Neuronal stem cell (in vitro differentiated cells): ENCODE measurements around the gene TLCD3B.
A peak's percentile ranks its signal among the peaks of the same experiment; 100 is the strongest.

Experiments used
- DNase-seq: peaks from one replicate; pipeline ENCODE4 v3.0.0-alpha.2; 2013; ENCODE audit warnings: low spot score
- H2AFZ ChIP-seq: one replicate; pipeline ENCODE4 v1.6.1; 2013; ENCODE audit warnings: mild to moderate bottlenecking, low read length, inconsistent platforms
- H2AK5ac ChIP-seq: 2 replicates; pipeline ENCODE4 v1.6.1; 2013; ENCODE audit warnings: low read depth, mild to moderate bottlenecking, inconsistent platforms, low read length, moderate library complexity, mixed read lengths
- H2BK120ac ChIP-seq: 2 replicates; pipeline ENCODE4 v1.6.1; 2013; ENCODE audit warnings: low read depth, mild to moderate bottlenecking, inconsistent platforms, low read length, moderate library complexity, mixed read lengths
- H2BK12ac ChIP-seq: one replicate; pipeline ENCODE4 v1.6.1; 2013; ENCODE audit warnings: low read length, inconsistent platforms
- H2BK15ac ChIP-seq: 2 replicates; pipeline ENCODE4 v1.6.1; 2013; ENCODE audit warnings: mild to moderate bottlenecking, low read length, inconsistent platforms, mixed read lengths
- H2BK5ac ChIP-seq: one replicate; pipeline ENCODE4 v1.6.1; 2013; ENCODE audit warnings: inconsistent platforms, mild to moderate bottlenecking, low read length, moderate library complexity
- H3K14ac ChIP-seq: one replicate; pipeline ENCODE4 v1.6.1; 2013; ENCODE audit warnings: low read length, inconsistent platforms
- H3K18ac ChIP-seq: 2 replicates; pipeline ENCODE4 v1.6.1; 2013; ENCODE audit warnings: low read length, inconsistent platforms
- H3K23ac ChIP-seq: 2 replicates; pipeline ENCODE4 v1.6.1; 2013; ENCODE audit warnings: low read depth, mild to moderate bottlenecking, mixed read lengths, low read length, inconsistent platforms; ENCODE audit not compliant: poor library complexity
- H3K27ac ChIP-seq: replicated peaks from 3 replicates; pipeline ENCODE4 v1.5.1; 2013; ENCODE audit warnings: low read length, inconsistent platforms
- H3K27me3 ChIP-seq, 3 experiments: 2 replicates each; pipeline ENCODE4 v1.6.1; 2013; ENCODE audit warnings: low read length in 3 of 3, mild to moderate bottlenecking in 2 of 3, inconsistent platforms in 1 of 3, low read depth in 1 of 3, mixed read lengths in 1 of 3, moderate library complexity in 1 of 3; ENCODE audit not compliant: control insufficient read depth in 3 of 3, insufficient read depth in 3 of 3
- H3K36me3 ChIP-seq, 2 donors: replicated peaks in 1 of 2; 2 replicates each; pipeline ENCODE4 v1.6.1; 2013; ENCODE audit warnings: low read length in 2 of 2; ENCODE audit not compliant: control insufficient read depth in 2 of 2, insufficient read depth in 2 of 2
- H3K4ac ChIP-seq: 2 replicates; pipeline ENCODE4 v1.6.1; 2013; ENCODE audit warnings: inconsistent platforms, mild to moderate bottlenecking, low read length, moderate library complexity
- H3K4me1 ChIP-seq, 2 donors: 1 replicate in 1 of 2; 2 replicates in 1 of 2; pipeline ENCODE4 v1.6.1; 2013; ENCODE audit warnings: low read length in 2 of 2, low read depth in 1 of 2; ENCODE audit not compliant: control insufficient read depth in 2 of 2, insufficient read depth in 1 of 2
- H3K4me2 ChIP-seq: one replicate; pipeline ENCODE4 v1.6.1; 2013; ENCODE audit warnings: mild to moderate bottlenecking, low read length, inconsistent platforms; ENCODE audit not compliant: insufficient read depth, poor library complexity, severe bottlenecking
- H3K4me3 ChIP-seq, 2 donors: 2 replicates each; pipeline ENCODE4 v1.5.1; 2013; ENCODE audit warnings: low read length in 2 of 2, mild to moderate bottlenecking in 2 of 2, inconsistent platforms in 1 of 2, moderate library complexity in 1 of 2
- H3K79me1 ChIP-seq: one replicate; pipeline ENCODE4 v1.6.1; 2013; ENCODE audit warnings: low read depth, mild to moderate bottlenecking, inconsistent platforms, low read length, moderate library complexity
- H3K9ac ChIP-seq: one replicate; pipeline ENCODE4 v1.6.1; 2013; ENCODE audit warnings: mild to moderate bottlenecking, low read depth, low read length, inconsistent platforms; ENCODE audit not compliant: poor library complexity
- H3K9me3 ChIP-seq, 2 donors: replicated peaks in 1 of 2; 2 replicates each; pipeline versions ENCODE3 to v1.6.1; 2013; ENCODE audit warnings: low read length in 2 of 2, mild to moderate bottlenecking in 2 of 2, inconsistent platforms in 1 of 2, low read depth in 1 of 2, mixed read lengths in 1 of 2, moderate library complexity in 1 of 2; ENCODE audit not compliant: control insufficient read depth in 2 of 2, insufficient read depth in 1 of 2
- H4K8ac ChIP-seq: one replicate; pipeline ENCODE4 v1.6.1; 2013; ENCODE audit warnings: low read depth, mild to moderate bottlenecking, inconsistent platforms, low read length, moderate library complexity
- H4K91ac ChIP-seq: one replicate; pipeline ENCODE4 v1.6.1; 2013; ENCODE audit warnings: low read length, low read depth, mild to moderate bottlenecking, inconsistent platforms; ENCODE audit not compliant: poor library complexity
- WGBS, 2 donors: extraction: QIAGEN DNeasy Blood & Tissue Kit; methylation state at CpG; one replicate each; pipeline ENCODE4 v1.1.7; 2013; ENCODE audit warnings: missing lambda C conversion rate in 2 of 2, mixed read lengths in 1 of 2; ENCODE audit not compliant: insufficient read length in 2 of 2, insufficient replicate concordance in 1 of 2; ENCODE audit errors: extremely low coverage in 2 of 2; 5-methylcytosine and 5-hydroxymethylcytosine counted together

Gene TLCD3B

GRCh38 chr16:30026449-30026848 is 4.6 kb downstream of the TLCD3B start:
- Histone ChIP-seq H3K23ac (peak overlapping the region; percentile 69), H2BK12ac (no peak overlapping the region), H3K4ac (no peak overlapping the region), H3K9ac (peak overlapping the region; percentile 56), H3K4me3 (no peak overlapping the region), H3K9me3 (no peaks in the 10 kb centered on the region), H2AK5ac (no peak overlapping the region), H2BK15ac (no peak overlapping the region), H3K4me1 (peaks cover 6 to 17% of the 10 kb centered on the region in 2 donors), H4K8ac (no peak overlapping the region), H3K4me2 (no peak overlapping the region), H4K91ac (no peak overlapping the region), H3K36me3 (peaks cover 0 to 7% of the 10 kb centered on the region in 2 donors), H3K18ac (no peak overlapping the region), H2AFZ (no peak overlapping the region), H3K27me3 (peaks cover 0 to 24% (median 0%) of the 10 kb centered on the region in 3 experiments), H3K14ac (peak overlapping the region; percentile 65), H2BK120ac (no peak overlapping the region), H2BK5ac (no peak overlapping the region), H3K27ac (no peak overlapping the region), H3K79me1 (peaks cover 2% of the 10 kb centered on the region)
- no peak for DNase-seq
- WGBS, 2 donors, result no CpG with 5 or more reads among the region's 18 CpGs

GRCh38 chr16:30025574-30025973 is 5.5 kb downstream of the TLCD3B start:
- H4K8ac ChIP-seq, result peak overlapping the region; percentile 77
- H3K14ac ChIP-seq, result no peak overlapping the region
- H2AK5ac ChIP-seq, result no peak overlapping the region
- H2BK5ac ChIP-seq, result no peak overlapping the region
- no peak overlapping the region for H3K4me3 ChIP-seq
- H3K79me1 ChIP-seq, result peaks cover 4% of the 10 kb centered on the region
- H3K4me2 ChIP-seq, result no peak overlapping the region
- peaks cover 0 to 7% of the 10 kb centered on the region in 2 donors for H3K36me3 ChIP-seq
- WGBS, 2 donors, result no CpG with 5 or more reads among the region's 7 CpGs
- no peak overlapping the region for H3K27ac ChIP-seq
- no peak overlapping the region for H2BK120ac ChIP-seq
- no peaks in the 10 kb centered on the region for H3K9me3 ChIP-seq
- H2BK12ac ChIP-seq, result no peak overlapping the region
- peaks cover 7 to 15% of the 10 kb centered on the region in 2 donors for H3K4me1 ChIP-seq
- H3K18ac ChIP-seq, result no peak overlapping the region
- no peak overlapping the region for H3K23ac ChIP-seq
- H3K4ac ChIP-seq, result no peak overlapping the region
- no peak for DNase-seq
- H4K91ac ChIP-seq, result no peak overlapping the region
- no peak overlapping the region for H2AFZ ChIP-seq
- H3K27me3 ChIP-seq, result peaks cover 0 to 24% (median 0%) of the 10 kb centered on the region in 3 experiments
- H3K9ac ChIP-seq, result no peak overlapping the region
- peak overlapping the region; percentile 30 for H2BK15ac ChIP-seq

GRCh38 chr16:30025156-30025555 is 5.9 kb downstream of the TLCD3B start:
- Histone ChIP-seq H3K36me3 (peaks cover 0 to 7% of the 10 kb centered on the region in 2 donors), H3K14ac (peak overlapping the region; percentile 6), H3K4me1 (peaks cover 4 to 13% of the 10 kb centered on the region in 2 donors), H2AK5ac (no peak overlapping the region), H3K9me3 (no peaks in the 10 kb centered on the region), H3K4me3 (no peak overlapping the region), H2BK120ac (no peak overlapping the region), H3K79me1 (peaks cover 4% of the 10 kb centered on the region), H3K27ac (no peak overlapping the region), H3K23ac (no peak overlapping the region), H3K18ac (no peak overlapping the region), H2BK15ac (peak overlapping the region; percentile 30), H3K4me2 (no peak overlapping the region), H2BK5ac (peak overlapping the region; percentile 73), H2BK12ac (no peak overlapping the region), H4K91ac (no peak overlapping the region), H3K27me3 (peaks cover 0 to 24% (median 0%) of the 10 kb centered on the region in 3 experiments), H2AFZ (no peak overlapping the region), H3K9ac (no peak overlapping the region), H3K4ac (no peak overlapping the region), H4K8ac (no peak overlapping the region)
- no CpG with 5 or more reads among the region's 20 CpGs for WGBS, 2 donors
- no peak for DNase-seq

GRCh38 chr16:30024451-30024850 is 6.6 kb downstream of the TLCD3B start:
- Histone ChIP-seq H3K9me3 (no peaks in the 10 kb centered on the region), H3K27ac (no peak overlapping the region), H3K4ac (no peak overlapping the region), H3K18ac (no peak overlapping the region), H4K8ac (no peak overlapping the region), H2BK15ac (no peak overlapping the region), H3K4me3 (no peak overlapping the region), H2AFZ (no peak overlapping the region), H2AK5ac (no peak overlapping the region), H3K4me1 (peaks cover 4 to 9% of the 10 kb centered on the region in 2 donors), H3K4me2 (no peak overlapping the region), H2BK120ac (no peak overlapping the region), H4K91ac (no peak overlapping the region), H3K14ac (no peak overlapping the region), H3K9ac (no peak overlapping the region), H2BK12ac (no peak overlapping the region), H3K36me3 (peaks cover 0 to 7% of the 10 kb centered on the region in 2 donors), H3K27me3 (peaks cover 0 to 20% (median 0%) of the 10 kb centered on the region in 3 experiments), H2BK5ac (peak overlapping the region; percentile 73), H3K23ac (peak overlapping the region; percentile 40), H3K79me1 (peaks cover 4% of the 10 kb centered on the region)
- DNase-seq, result no peak
- no CpG with 5 or more reads among the region's 16 CpGs for WGBS, 2 donors
